ENCODE data around the gene SAE1.

DNA sequence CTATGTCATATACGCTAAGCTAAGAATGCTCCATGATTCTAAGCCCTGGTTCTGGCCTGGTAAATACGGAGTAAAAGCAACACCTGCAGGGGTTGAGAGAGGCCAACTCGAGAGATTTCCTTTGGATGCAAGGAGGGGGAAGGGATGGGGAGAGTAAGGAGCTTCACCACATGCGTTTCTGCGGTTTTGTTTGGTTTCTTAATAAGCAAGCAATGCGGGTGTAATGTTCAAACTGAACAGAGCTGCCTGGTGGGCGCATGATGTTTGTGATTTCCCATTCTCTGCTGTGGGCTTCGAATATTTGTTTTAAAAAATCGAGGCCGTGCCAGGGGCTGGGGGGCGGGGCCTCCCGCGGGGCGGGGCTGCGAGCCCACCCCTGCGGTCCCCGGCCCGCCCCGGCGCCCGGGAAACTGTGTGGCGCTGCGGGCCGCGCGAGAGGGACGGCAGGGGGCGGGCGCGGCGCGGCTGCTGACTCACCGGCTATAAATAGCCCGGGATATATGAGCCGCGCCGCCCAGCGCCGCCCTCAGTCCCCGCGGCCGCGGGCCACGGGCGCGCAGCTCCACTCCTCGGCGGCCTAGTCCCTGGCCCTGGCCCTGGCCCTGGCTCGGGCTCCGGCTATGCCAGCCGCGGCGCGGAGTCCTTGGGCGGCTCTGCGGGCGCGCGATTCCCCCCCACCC is 95.3 kb downstream of the SAE1 start:
- TF ChIP-seq SIN3A (IDR thresholded peaks at IDR 0.05; ENCODE audit: borderline replicate concordance, insufficient read depth, low read depth, low read length) (peak; percentile 84; the same call in 1 of the 2 replicates), POLR2AphosphoS5 (IDR thresholded peaks at IDR 0.05; ENCODE audit: low read depth, low read length) (peak; percentile 99), TCF7L2 (IDR thresholded peaks at IDR 0.05; ENCODE audit: low read depth, low read length) (no peak)
- TF ChIP-seq, protein P1, sequence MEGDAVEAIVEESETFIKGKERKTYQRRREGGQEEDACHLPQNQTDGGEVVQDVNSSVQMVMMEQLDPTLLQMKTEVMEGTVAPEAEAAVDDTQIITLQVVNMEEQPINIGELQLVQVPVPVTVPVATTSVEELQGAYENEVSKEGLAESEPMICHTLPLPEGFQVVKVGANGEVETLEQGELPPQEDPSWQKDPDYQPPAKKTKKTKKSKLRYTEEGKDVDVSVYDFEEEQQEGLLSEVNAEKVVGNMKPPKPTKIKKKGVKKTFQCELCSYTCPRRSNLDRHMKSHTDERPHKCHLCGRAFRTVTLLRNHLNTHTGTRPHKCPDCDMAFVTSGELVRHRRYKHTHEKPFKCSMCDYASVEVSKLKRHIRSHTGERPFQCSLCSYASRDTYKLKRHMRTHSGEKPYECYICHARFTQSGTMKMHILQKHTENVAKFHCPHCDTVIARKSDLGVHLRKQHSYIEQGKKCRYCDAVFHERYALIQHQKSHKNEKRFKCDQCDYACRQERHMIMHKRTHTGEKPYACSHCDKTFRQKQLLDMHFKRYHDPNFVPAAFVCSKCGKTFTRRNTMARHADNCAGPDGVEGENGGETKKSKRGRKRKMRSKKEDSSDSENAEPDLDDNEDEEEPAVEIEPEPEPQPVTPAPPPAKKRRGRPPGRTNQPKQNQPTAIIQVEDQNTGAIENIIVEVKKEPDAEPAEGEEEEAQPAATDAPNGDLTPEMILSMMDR (IDR thresholded peaks at IDR 0.05), result no peak; the same call in 1 of the 2 replicates
- TF ChIP-seq, protein P2, sequence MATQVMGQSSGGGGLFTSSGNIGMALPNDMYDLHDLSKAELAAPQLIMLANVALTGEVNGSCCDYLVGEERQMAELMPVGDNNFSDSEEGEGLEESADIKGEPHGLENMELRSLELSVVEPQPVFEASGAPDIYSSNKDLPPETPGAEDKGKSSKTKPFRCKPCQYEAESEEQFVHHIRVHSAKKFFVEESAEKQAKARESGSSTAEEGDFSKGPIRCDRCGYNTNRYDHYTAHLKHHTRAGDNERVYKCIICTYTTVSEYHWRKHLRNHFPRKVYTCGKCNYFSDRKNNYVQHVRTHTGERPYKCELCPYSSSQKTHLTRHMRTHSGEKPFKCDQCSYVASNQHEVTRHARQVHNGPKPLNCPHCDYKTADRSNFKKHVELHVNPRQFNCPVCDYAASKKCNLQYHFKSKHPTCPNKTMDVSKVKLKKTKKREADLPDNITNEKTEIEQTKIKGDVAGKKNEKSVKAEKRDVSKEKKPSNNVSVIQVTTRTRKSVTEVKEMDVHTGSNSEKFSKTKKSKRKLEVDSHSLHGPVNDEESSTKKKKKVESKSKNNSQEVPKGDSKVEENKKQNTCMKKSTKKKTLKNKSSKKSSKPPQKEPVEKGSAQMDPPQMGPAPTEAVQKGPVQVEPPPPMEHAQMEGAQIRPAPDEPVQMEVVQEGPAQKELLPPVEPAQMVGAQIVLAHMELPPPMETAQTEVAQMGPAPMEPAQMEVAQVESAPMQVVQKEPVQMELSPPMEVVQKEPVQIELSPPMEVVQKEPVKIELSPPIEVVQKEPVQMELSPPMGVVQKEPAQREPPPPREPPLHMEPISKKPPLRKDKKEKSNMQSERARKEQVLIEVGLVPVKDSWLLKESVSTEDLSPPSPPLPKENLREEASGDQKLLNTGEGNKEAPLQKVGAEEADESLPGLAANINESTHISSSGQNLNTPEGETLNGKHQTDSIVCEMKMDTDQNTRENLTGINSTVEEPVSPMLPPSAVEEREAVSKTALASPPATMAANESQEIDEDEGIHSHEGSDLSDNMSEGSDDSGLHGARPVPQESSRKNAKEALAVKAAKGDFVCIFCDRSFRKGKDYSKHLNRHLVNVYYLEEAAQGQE (IDR thresholded peaks at IDR 0.05; ENCODE audit: insufficient read depth in 1 of 2, low read depth in 2 of 2, low read length in 1 of 2), result no peak

All from Panc1 (cell line).